Gastrocnemius medialis (tissue), 4 donors: ENCODE data around the gene FBN2.

Experiments
- CTCF ChIP-seq, 5 experiments: fragments of 450-650 bp in 3 of 5; fragments of 200-600 bp in 2 of 5; sonication (generic) in 2 of 5; IDR thresholded peaks in 4 of 5; conservative IDR thresholded peaks in 1 of 5; 1 replicate in 4 of 5; 2 replicates in 1 of 5; pipeline ENCODE4 v1.5.1; 2016 to 2019; ENCODE audit warnings: antibody characterized with exemption in 5 of 5, mild to moderate bottlenecking in 3 of 5, moderate library complexity in 3 of 5
- POLR2A ChIP-seq, 2 donors: fragments of 450-650 bp; IDR thresholded peaks; one replicate each; pipeline ENCODE4 v1.6.1; 2017; ENCODE audit warnings: antibody characterized with exemption in 2 of 2, mild to moderate bottlenecking in 2 of 2, moderate library complexity in 2 of 2

- TF ChIP-seq CTCF (IDR thresholded peaks at IDR 0.05 in 4 of 5, conservative IDR thresholded peaks at IDR 0.05 in 1 of 5) (no peak), POLR2A (IDR thresholded peaks at IDR 0.05) (no peak)
These were observed 49.2 kb upstream of the FBN2 start for GRCh38 chr5:128587275-128587674.
